B cell (primary cell): ENCODE data around the gene PROC.

ENCODE experiments used
- EZH2 ChIP-seq: IDR thresholded peaks from 2 replicates; pipeline ENCODE4 v1.6.1; 2012; ENCODE audit warnings: borderline replicate concordance, low read depth, mild to moderate bottlenecking, moderate library complexity, low read length; ENCODE audit not compliant: insufficient read depth, poor library complexity, severe bottlenecking
- TF ChIP-seq, protein P1 (sequence below): fragments of 200-600 bp; IDR thresholded peaks from one replicate; pipeline ENCODE4 v1.8.0; 2022; ENCODE audit warnings: antibody characterized with exemption, mild to moderate bottlenecking

DNA sequence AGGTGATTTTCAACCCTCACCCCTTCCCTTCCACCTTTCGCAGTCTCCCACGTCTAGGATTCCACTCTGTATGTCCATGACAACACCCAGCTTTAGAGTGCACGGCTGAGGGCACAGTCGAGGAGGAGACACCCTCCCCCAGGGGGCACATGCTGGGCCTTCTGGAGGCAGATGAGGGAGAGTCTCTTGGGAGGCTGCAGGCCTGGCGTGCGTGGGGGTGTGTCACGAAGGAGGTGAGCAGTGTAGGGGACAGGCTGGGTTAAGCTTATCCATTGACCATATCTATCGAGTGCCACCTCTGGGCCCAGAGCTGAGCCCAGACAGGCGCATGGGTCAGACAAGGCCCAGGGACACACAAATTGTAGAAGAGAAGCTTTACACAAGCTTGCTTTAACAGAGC, 18.8 kb downstream of the PROC start:
- TF ChIP-seq, protein P1, sequence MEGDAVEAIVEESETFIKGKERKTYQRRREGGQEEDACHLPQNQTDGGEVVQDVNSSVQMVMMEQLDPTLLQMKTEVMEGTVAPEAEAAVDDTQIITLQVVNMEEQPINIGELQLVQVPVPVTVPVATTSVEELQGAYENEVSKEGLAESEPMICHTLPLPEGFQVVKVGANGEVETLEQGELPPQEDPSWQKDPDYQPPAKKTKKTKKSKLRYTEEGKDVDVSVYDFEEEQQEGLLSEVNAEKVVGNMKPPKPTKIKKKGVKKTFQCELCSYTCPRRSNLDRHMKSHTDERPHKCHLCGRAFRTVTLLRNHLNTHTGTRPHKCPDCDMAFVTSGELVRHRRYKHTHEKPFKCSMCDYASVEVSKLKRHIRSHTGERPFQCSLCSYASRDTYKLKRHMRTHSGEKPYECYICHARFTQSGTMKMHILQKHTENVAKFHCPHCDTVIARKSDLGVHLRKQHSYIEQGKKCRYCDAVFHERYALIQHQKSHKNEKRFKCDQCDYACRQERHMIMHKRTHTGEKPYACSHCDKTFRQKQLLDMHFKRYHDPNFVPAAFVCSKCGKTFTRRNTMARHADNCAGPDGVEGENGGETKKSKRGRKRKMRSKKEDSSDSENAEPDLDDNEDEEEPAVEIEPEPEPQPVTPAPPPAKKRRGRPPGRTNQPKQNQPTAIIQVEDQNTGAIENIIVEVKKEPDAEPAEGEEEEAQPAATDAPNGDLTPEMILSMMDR: no peak
- TF ChIP-seq EZH2: no peak
